C4-2B (cell line): Measurements from ENCODE around the gene MAGI2.

Experiments used
- H3K27ac ChIP-seq: fragments of 450-650 bp; 2 replicates; pipeline ENCODE4 v1.5.1; 2017
- CTCF ChIP-seq: fragments of 450-650 bp; conservative IDR thresholded peaks from 2 replicates; pipeline ENCODE4 v1.5.1; 2017; ENCODE audit warnings: mild to moderate bottlenecking
- ZFX ChIP-seq: fragments of 450-650 bp; IDR thresholded peaks from 2 replicates; pipeline ENCODE4 v1.6.1; 2017

The MAGI2 gene

GRCh38 chr7:78736548-78736947 is 716.9 kb downstream of the MAGI2 start:
- TF ChIP-seq CTCF (no peak), ZFX (no peak)
- H3K27ac ChIP-seq, result no peak overlapping the region

- H3K27ac ChIP-seq, result no peak overlapping the region
- TF ChIP-seq ZFX (no peak), CTCF (no peak)
Measured at GRCh38 chr7:78734626-78735025, 718.8 kb downstream of the MAGI2 start.

- H3K27ac ChIP-seq, result no peak overlapping the region
- TF ChIP-seq CTCF (no peak), ZFX (no peak)
Measured at GRCh38 chr7:78720066-78720465, 733.4 kb downstream of the MAGI2 start.

- no peak for TF ChIP-seq CTCF
- TF ChIP-seq ZFX, result no peak
- no peak overlapping the region for H3K27ac ChIP-seq
Measured at GRCh38 chr7:78718212-78718611, 735.3 kb downstream of the MAGI2 start.

- H3K27ac ChIP-seq, result no peak overlapping the region
- TF ChIP-seq CTCF (no peak), ZFX (no peak)
Measured at GRCh38 chr7:78716876-78717275, 736.6 kb downstream of the MAGI2 start.

- no peak overlapping the region for H3K27ac ChIP-seq
- TF ChIP-seq ZFX (no peak), CTCF (no peak)
Measured at GRCh38 chr7:78714356-78714755, 739.1 kb downstream of the MAGI2 start.

- no peak for TF ChIP-seq ZFX
- no peak for TF ChIP-seq CTCF
- H3K27ac ChIP-seq, result no peak overlapping the region
Measured at GRCh38 chr7:78712111-78712510, 741.4 kb downstream of the MAGI2 start.
